Mucosa of descending colon (tissue), 3 donors: Measurements from ENCODE around the gene ANKRD28. TPM values are rescaled to one million over a fixed set of nuclear protein-coding genes. Genes with fewer than 3 reads are reported as not detected.

Experiments
- ATAC-seq: fragments of 200-7000 bp; cut with Tn5 transposase; one replicate; pipeline ENCODE4 v1.9.1; 2020; ENCODE audit warnings: mild to moderate bottlenecking, moderate library complexity
- DNase-seq, 3 donors: peaks; one replicate each; pipeline ENCODE4 v3.0.0-alpha.2; 2020
- H3K36me3 ChIP-seq: fragments of 200-600 bp; one replicate; pipeline ENCODE4 v1.8.0; 2021; ENCODE audit warnings: low read depth, mild to moderate bottlenecking
- H3K4me1 ChIP-seq: fragments of 200-600 bp; one replicate; pipeline ENCODE4 v1.8.0; 2021; ENCODE audit warnings: low read depth, mild to moderate bottlenecking
- H3K4me3 ChIP-seq: fragments of 200-600 bp; one replicate; pipeline ENCODE4 v1.8.0; 2021; ENCODE audit warnings: mild to moderate bottlenecking
- H3K9me3 ChIP-seq: fragments of 200-600 bp; one replicate; pipeline ENCODE4 v1.8.0; 2021; ENCODE audit warnings: mild to moderate bottlenecking
- intact Hi-C, 2 donors: fragments of 100-400 bp; cut with DNase I in 1 of 2; cut with micrococcal nuclease in 1 of 2; formaldehyde crosslinking; loops; one replicate each; pipeline versions ENCODE4 v1.11.0 to v1.11.1; 2022; cut with DNase I, micrococcal nuclease
- total RNA-seq, 3 donors: library from RNA; stranded (reverse); fragmentation: NEBNext Ultra II Directional in 2 of 3; extraction: Animal tissue kit (Norgen Biotek cat#: 25700) in 2 of 3; gene quantifications; one replicate each; pipeline versions ENCODE4 v1.2.1 to v1.2.4, GENCODE V29; 2021 to 2023
- TF ChIP-seq, protein P1 (sequence below): fragments of 200-600 bp; IDR thresholded peaks from one replicate; pipeline ENCODE4 v1.8.0; 2022; ENCODE audit warnings: antibody characterized with exemption, mild to moderate bottlenecking
- donor health status: DM: no; HTN: no; CAD: no; lungs with moderate emphysema.
- donor health status: DM: no; HTN: no; CAD: no.
- donor health status: DM: no; HTN: yes; CAD: no.

The ANKRD28 gene
- total RNA-seq, 3 donors from 2014 or later: 50.5 to 57.3 (median 55.3) TPM

DNA sequence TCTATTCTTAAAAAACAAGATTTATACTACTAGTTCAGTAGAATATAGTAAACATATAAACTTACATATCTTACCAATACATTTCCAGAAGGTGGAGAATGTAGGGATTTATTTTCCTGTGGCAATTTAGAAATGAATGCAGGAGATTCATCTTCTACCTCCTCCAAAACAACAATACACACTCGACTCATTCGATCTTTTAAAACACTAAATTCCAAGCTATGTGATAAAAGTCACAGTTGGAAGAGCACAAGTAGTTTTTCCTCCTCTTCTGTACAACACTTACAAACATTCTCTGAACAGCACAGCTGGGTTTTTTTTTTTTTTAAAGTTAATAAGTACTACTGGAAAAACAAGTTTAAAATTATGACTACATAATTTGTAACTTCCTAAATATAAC lies 1.4 kb downstream of the ANKRD28 start:
- DNase-seq (no peak), ATAC-seq (no peak)
- H3K4me1 ChIP-seq: peaks cover 19% of the 10 kb centered on the region
- no peaks in the 10 kb centered on the region for H3K9me3 ChIP-seq
- H3K4me3 ChIP-seq: no peak overlapping the region
- intact Hi-C loops: no loop called here
- TF ChIP-seq, protein P1, sequence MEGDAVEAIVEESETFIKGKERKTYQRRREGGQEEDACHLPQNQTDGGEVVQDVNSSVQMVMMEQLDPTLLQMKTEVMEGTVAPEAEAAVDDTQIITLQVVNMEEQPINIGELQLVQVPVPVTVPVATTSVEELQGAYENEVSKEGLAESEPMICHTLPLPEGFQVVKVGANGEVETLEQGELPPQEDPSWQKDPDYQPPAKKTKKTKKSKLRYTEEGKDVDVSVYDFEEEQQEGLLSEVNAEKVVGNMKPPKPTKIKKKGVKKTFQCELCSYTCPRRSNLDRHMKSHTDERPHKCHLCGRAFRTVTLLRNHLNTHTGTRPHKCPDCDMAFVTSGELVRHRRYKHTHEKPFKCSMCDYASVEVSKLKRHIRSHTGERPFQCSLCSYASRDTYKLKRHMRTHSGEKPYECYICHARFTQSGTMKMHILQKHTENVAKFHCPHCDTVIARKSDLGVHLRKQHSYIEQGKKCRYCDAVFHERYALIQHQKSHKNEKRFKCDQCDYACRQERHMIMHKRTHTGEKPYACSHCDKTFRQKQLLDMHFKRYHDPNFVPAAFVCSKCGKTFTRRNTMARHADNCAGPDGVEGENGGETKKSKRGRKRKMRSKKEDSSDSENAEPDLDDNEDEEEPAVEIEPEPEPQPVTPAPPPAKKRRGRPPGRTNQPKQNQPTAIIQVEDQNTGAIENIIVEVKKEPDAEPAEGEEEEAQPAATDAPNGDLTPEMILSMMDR: no peak
- H3K36me3 ChIP-seq: no peaks in the 10 kb centered on the region

DNA sequence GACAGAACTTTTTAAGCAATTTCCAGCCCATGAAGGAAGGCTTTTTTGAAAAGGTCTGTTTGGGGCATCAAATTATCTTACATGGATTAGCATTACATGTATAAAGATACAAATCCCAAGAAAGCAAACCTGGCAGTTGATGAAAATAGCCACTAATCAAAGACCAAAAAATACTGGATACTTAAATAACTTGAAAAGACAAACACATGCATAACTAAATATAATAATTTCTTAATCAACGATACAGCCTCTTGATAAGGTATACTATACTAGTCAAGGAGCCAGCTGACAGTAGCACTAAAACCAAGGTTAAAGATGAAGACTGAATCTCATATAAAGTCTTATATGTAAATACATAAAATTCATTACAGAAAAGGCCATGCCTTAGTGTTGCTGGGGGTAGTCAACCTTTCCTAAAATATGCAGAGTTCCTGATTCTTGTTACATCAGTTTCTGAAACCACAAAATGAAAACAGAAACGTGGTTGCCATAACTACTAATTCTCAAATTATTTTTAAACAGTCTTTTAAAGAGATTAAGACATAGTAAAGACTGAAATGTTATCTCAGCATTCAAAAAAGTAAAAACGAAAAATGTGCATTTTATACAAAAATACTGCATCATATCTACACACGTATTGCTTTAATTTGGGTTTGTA lies 2.0 kb downstream of the ANKRD28 start:
- DNase-seq (no peak), ATAC-seq (peak; percentile 14)
- no peaks in the 10 kb centered on the region for H3K9me3 ChIP-seq
- intact Hi-C loops: no loop called here
- no peaks in the 10 kb centered on the region for H3K36me3 ChIP-seq
- peaks cover 19% of the 10 kb centered on the region for H3K4me1 ChIP-seq
- TF ChIP-seq, protein P1: no peak
- no peak overlapping the region for H3K4me3 ChIP-seq

DNA sequence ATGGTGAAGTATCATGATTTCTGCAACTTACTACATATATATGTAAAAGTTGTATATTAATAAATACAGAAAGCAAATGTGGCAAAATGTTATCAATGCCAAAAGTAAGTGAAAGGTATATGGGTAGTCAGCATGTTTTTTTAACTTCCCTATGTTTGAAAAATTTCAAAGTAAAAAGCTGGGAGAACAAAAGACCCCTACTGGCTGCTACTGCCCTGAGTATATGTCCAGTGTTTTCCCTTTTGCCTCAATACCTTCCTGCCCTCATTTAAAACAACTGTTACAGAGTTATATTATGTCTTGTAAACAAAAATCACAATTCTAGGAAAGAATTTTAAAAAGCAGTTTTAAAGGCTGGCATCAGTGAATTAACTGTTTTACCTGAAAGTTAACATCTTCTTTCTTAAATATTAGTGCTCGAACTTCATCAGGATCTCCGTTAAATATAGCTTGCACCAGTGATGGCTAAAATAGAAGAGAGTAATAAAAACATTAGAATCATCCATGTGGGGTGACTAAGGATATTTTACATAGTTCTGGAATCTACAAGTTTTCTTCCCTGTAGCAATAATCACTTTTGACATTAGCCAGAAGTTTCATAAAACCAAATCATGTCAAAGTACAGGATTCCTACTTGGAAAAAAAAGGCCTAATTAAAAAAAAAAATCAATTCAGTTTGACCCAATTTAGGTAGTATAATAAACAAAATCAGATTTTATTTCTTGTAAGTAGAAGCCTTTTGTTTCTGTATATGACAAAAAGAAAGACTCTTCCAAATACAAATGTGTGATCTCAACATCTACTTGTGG lies 2.7 kb downstream of the ANKRD28 start:
- TF ChIP-seq, protein P1: no peak

DNA sequence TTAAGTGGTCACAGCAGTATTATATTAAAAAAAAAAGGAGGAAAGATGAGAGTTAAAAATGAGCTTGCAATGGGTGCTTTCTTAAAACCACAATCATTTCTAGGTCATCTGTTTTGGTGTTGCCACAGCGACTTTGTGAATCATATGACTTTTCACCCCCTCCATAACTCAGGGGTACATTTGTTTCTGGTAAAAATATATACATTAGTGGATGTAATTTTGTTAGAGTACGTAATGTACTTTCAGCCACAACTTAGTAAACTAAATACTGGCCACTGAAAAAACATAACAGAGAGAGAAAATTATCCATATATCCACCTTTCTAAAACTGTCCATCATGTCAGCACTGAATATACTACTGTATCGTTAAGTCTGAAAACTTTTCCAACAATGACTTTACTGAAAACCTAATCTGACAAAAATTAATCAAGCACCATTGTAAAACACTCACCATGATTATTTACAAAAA lies 3.4 kb downstream of the ANKRD28 start:
- H3K36me3 ChIP-seq: no peaks in the 10 kb centered on the region
- peaks cover 19% of the 10 kb centered on the region for H3K4me1 ChIP-seq
- DNase-seq (no peak), ATAC-seq (no peak)
- no peak overlapping the region for H3K4me3 ChIP-seq
- intact Hi-C loops: no loop called here
- no peaks in the 10 kb centered on the region for H3K9me3 ChIP-seq
- TF ChIP-seq, protein P1: no peak

More for the DNA sequence above, 2.7 kb downstream of the ANKRD28 start:
- ATAC-seq (no peak), DNase-seq (no peak)
- no peaks in the 10 kb centered on the region for H3K36me3 ChIP-seq
- peaks cover 19% of the 10 kb centered on the region for H3K4me1 ChIP-seq
- intact Hi-C loops: no loop called here
- H3K4me3 ChIP-seq: no peak overlapping the region
- H3K9me3 ChIP-seq: no peaks in the 10 kb centered on the region

DNA sequence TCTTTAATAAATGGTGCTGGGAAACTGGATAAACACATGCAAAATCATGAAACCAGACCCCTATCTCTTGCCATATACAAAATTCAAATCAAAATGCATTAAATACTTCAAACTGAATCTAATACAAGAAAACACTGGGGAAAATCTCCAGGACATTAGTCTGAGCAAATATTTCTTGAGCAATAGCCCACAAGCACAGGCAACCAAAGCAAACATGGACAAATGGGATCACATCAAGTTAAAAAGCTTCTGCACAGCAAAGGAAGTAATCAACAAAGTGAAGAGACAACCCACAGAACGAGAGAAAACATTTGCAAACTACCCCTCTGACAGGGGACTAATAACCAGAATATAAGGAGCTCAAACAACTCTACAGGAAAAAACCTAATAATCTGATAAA lies 6.3 kb downstream of the ANKRD28 start:
- no peak for ATAC-seq
- Histone ChIP-seq H3K4me3 (no peak overlapping the region), H3K36me3 (no peaks in the 10 kb centered on the region), H3K4me1 (no peaks in the 10 kb centered on the region), H3K9me3 (no peaks in the 10 kb centered on the region)
- no peak for DNase-seq
- intact Hi-C loops: no loop called here
- TF ChIP-seq, protein P1: no peak
